ENCODE measurements around the gene HOXD1.

DNA sequence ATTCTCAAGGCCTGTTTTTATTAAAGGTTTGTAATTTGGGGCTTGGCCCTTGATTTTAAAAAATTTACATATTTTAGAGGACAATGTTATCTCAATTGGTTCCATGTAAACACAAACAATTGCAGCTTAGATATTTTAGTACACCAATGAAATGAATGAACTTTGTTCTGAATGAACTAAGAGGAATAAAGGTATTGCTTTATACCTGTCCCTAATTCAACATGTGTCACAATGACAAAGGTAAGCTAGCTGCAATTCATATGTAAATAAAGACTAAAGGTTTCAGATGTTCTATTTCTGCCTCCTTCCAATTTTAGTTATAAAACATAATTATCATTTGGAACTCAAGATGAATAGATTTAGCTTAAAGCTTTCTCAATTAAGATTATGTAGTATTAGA lies 11.4 kb downstream of the HOXD1 start:
- TF ChIP-seq, protein P1, sequence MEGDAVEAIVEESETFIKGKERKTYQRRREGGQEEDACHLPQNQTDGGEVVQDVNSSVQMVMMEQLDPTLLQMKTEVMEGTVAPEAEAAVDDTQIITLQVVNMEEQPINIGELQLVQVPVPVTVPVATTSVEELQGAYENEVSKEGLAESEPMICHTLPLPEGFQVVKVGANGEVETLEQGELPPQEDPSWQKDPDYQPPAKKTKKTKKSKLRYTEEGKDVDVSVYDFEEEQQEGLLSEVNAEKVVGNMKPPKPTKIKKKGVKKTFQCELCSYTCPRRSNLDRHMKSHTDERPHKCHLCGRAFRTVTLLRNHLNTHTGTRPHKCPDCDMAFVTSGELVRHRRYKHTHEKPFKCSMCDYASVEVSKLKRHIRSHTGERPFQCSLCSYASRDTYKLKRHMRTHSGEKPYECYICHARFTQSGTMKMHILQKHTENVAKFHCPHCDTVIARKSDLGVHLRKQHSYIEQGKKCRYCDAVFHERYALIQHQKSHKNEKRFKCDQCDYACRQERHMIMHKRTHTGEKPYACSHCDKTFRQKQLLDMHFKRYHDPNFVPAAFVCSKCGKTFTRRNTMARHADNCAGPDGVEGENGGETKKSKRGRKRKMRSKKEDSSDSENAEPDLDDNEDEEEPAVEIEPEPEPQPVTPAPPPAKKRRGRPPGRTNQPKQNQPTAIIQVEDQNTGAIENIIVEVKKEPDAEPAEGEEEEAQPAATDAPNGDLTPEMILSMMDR (IDR thresholded peaks at IDR 0.05), result no peak
- no peak for TF ChIP-seq POLR2A (IDR thresholded peaks at IDR 0.05)

Measured in thyroid gland (tissue), 4 donors.